Vagina (tissue), 2 donors: Measurements from ENCODE around the gene NEDD8.

Experiments used
- CTCF ChIP-seq, 3 experiments: fragments of 450-650 bp in 2 of 3; fragments of 200-600 bp in 1 of 3; sonication (generic) in 1 of 3; IDR thresholded peaks; one replicate each; pipeline ENCODE4 v1.5.1; 2017 to 2019; ENCODE audit warnings: antibody characterized with exemption in 3 of 3, mild to moderate bottlenecking in 2 of 3, moderate library complexity in 2 of 3
- POLR2A ChIP-seq, 2 donors: fragments of 450-650 bp; IDR thresholded peaks; one replicate each; pipeline ENCODE4 v1.6.1; 2017; ENCODE audit warnings: antibody characterized with exemption in 2 of 2, mild to moderate bottlenecking in 2 of 2, moderate library complexity in 2 of 2
- POLR2AphosphoS5 ChIP-seq, 2 donors: sonication (generic); formaldehyde crosslinking; IDR thresholded peaks; one replicate each; pipeline ENCODE4 v1.9.0; 2017; ENCODE audit warnings: antibody characterized with exemption in 2 of 2, mild to moderate bottlenecking in 2 of 2, low read depth in 1 of 2; ENCODE audit not compliant: insufficient read depth in 1 of 2

GRCh38 chr14:24271834-24272263 is 39.7 kb upstream of the NEDD8 start:
- TF ChIP-seq CTCF (IDR thresholded peaks at IDR 0.05) = no peak
- TF ChIP-seq POLR2A (IDR thresholded peaks at IDR 0.05) = no peak
- TF ChIP-seq POLR2AphosphoS5 (IDR thresholded peaks at IDR 0.05; ENCODE audit: insufficient read depth in 1 of 2, low read depth in 1 of 2) = no peak
